Measurements from ENCODE around the gene EMC6. TPM values are rescaled to one million over a fixed set of nuclear protein-coding genes. Genes with fewer than 3 reads are reported as not detected.

EMC6 gene
- total and polyA plus RNA-seq, 2 experiments from 2014 or later = 42.7 to 130 TPM

GRCh38 chr17:3636908-3637373, 31.7 kb upstream of the EMC6 start:
- H2AFZ ChIP-seq = peak overlapping the region; percentile 5
- peaks cover 6% of the 10 kb centered on the region for H3K4me1 ChIP-seq (ENCODE audit: insufficient read depth)
- TF ChIP-seq EZH2phosphoT487 (IDR thresholded peaks at IDR 0.05; ENCODE audit: low read depth, severe bottlenecking, unreplicated experiment) = no peak
- TF ChIP-seq EZH2 (IDR thresholded peaks at IDR 0.05; ENCODE audit: borderline replicate concordance) = no peak
- TF ChIP-seq CTCF (IDR thresholded peaks at IDR 0.05; ENCODE audit: poor library complexity) = no peak
- H3K9me2 ChIP-seq (replicated peaks; ENCODE audit: insufficient read depth) = no peaks in the 10 kb centered on the region
- DNase-seq (ENCODE audit: low spot score) = no peak
- no peaks in the 10 kb centered on the region for H4K20me1 ChIP-seq (ENCODE audit: insufficient read depth, poor library complexity, severe bottlenecking)
- WGBS (ENCODE audit: low lambda C conversion rate, missing lambda C conversion rate) = under 1% methylated on average over 31 of the region's 31 CpGs
- peak overlapping the region; percentile 9 for H3K4me3 ChIP-seq
- H3K4me2 ChIP-seq = peak overlapping the region; percentile 88
- no peaks in the 10 kb centered on the region for H3K9me3 ChIP-seq (ENCODE audit: low read depth)
- no peaks in the 10 kb centered on the region for H3K36me3 ChIP-seq (replicated peaks; ENCODE audit: insufficient read depth, low read depth)
- H3K79me2 ChIP-seq = peaks cover 32% of the 10 kb centered on the region
- H3K27ac ChIP-seq = peak overlapping the region; percentile 94
- no peaks in the 10 kb centered on the region for H3K27me3 ChIP-seq

GRCh38 chr17:3639981-3640596, 28.5 kb upstream of the EMC6 start:
- no peaks in the 10 kb centered on the region for H4K20me1 ChIP-seq (ENCODE audit: insufficient read depth, poor library complexity, severe bottlenecking)
- no peaks in the 10 kb centered on the region for H3K36me3 ChIP-seq (replicated peaks; ENCODE audit: insufficient read depth, low read depth)
- DNase-seq (ENCODE audit: low spot score) = no peak
- no peak for TF ChIP-seq EZH2phosphoT487 (IDR thresholded peaks at IDR 0.05; ENCODE audit: low read depth, severe bottlenecking, unreplicated experiment)
- no peak for TF ChIP-seq EZH2 (IDR thresholded peaks at IDR 0.05; ENCODE audit: borderline replicate concordance)
- TF ChIP-seq CTCF (IDR thresholded peaks at IDR 0.05; ENCODE audit: poor library complexity) = no peak
- no peaks in the 10 kb centered on the region for H3K4me1 ChIP-seq (ENCODE audit: insufficient read depth)
- no peaks in the 10 kb centered on the region for H3K9me3 ChIP-seq (ENCODE audit: low read depth)
- no peak overlapping the region for H3K4me2 ChIP-seq
- no peak overlapping the region for H3K4me3 ChIP-seq
- 63% methylated on average over 7 of the region's 7 CpGs for WGBS (ENCODE audit: low lambda C conversion rate, missing lambda C conversion rate)
- no peaks in the 10 kb centered on the region for H3K27me3 ChIP-seq
- H3K27ac ChIP-seq = no peak overlapping the region
- no peaks in the 10 kb centered on the region for H3K9me2 ChIP-seq (replicated peaks; ENCODE audit: insufficient read depth)
- H2AFZ ChIP-seq = no peak overlapping the region
- peaks cover 7% of the 10 kb centered on the region for H3K79me2 ChIP-seq

GRCh38 chr17:3641014-3641413, 27.6 kb upstream of the EMC6 start:
- Histone ChIP-seq H3K79me2 (peaks cover 6% of the 10 kb centered on the region), H3K4me1 (ENCODE audit: insufficient read depth) (no peaks in the 10 kb centered on the region), H3K9me2 (replicated peaks; ENCODE audit: insufficient read depth) (no peaks in the 10 kb centered on the region), H3K36me3 (replicated peaks; ENCODE audit: insufficient read depth, low read depth) (no peaks in the 10 kb centered on the region), H2AFZ (no peak overlapping the region), H3K27ac (no peak overlapping the region), H3K27me3 (no peaks in the 10 kb centered on the region), H3K4me3 (no peak overlapping the region), H3K9me3 (ENCODE audit: low read depth) (no peaks in the 10 kb centered on the region), H4K20me1 (ENCODE audit: insufficient read depth, poor library complexity, severe bottlenecking) (no peaks in the 10 kb centered on the region), H3K4me2 (no peak overlapping the region)
- 79% methylated on average over 3 of the region's 3 CpGs for WGBS (ENCODE audit: low lambda C conversion rate, missing lambda C conversion rate)
- no peak for DNase-seq (ENCODE audit: low spot score)
- no peak for TF ChIP-seq EZH2phosphoT487 (IDR thresholded peaks at IDR 0.05; ENCODE audit: low read depth, severe bottlenecking, unreplicated experiment)
- TF ChIP-seq CTCF (IDR thresholded peaks at IDR 0.05; ENCODE audit: poor library complexity) = no peak
- TF ChIP-seq EZH2 (IDR thresholded peaks at IDR 0.05; ENCODE audit: borderline replicate concordance) = no peak

All from hepatocyte (in vitro differentiated cells).